ENCODE results near the gene TNS2. TPM values are rescaled to one million over a fixed set of nuclear protein-coding genes. Genes with fewer than 3 reads are reported as not detected.
A peak's percentile ranks its signal among the peaks of the same experiment; 100 is the strongest.
"Not testable (repeated sequence)": the region's sequence is repeated elsewhere in the genome, so short reads cannot be mapped to it uniquely, and the experiment has no call there.

TNS2 gene
- total and polyA plus RNA-seq, 2 donors (not counting 1 experiment from before 2014, with no cell fraction given): 0.60 to 1.3 TPM

- H2AFZ ChIP-seq (ENCODE audit: insufficient read depth, low read depth, low read length, poor library complexity, severe bottlenecking); H3K27ac ChIP-seq (ENCODE audit: low read length in 2 of 2); H3K9me3 Mint-ChIP-seq (ENCODE audit: insufficient read depth); H3K9ac ChIP-seq (ENCODE audit: low read length); ATAC-seq (ENCODE audit: low read depth); H3K27me3 ChIP-seq (replicated peaks in 1 of 4; ENCODE audit: control extremely low read depth in 1 of 4, control insufficient read depth in 3 of 4, insufficient read depth in 4 of 4, low read length in 3 of 4); POLR2A ChIA-PET; H3K9me3 ChIP-seq (ENCODE audit: control extremely low read depth in 1 of 3, control insufficient read depth in 2 of 3, insufficient read depth in 1 of 3, low read length in 2 of 3); H3K4me3 ChIP-seq (ENCODE audit: control extremely low read depth in 1 of 5, extremely low read depth in 1 of 5, insufficient read depth in 1 of 5, low read depth in 2 of 5, low read length in 4 of 5); H3K27me3 Mint-ChIP-seq; DNase-seq: not testable (repeated sequence)
- intact Hi-C loops (cut with micrococcal nuclease): loop anchor here (5.0 to 10.0 kb wide), 4 partner anchors 669 to 1791 kb away; partner anchors contain the start of genes ACVR1B, ATP5MC2, CISTR and POU6F1
- Histone ChIP-seq H3K79me2 (ENCODE audit: control insufficient read depth, insufficient read depth, low read length) (peaks cover 79% of the 10 kb centered on the region), H3K4me1 (ENCODE audit: control insufficient read depth in 2 of 2, insufficient read depth in 2 of 2, low read length in 2 of 2) (peaks cover 38 to 48% of the 10 kb centered on the region in 2 donors), H3K4me2 (replicated peaks; ENCODE audit: low read depth, low read length, poor library complexity, severe bottlenecking) (peak overlapping the region; percentile 77), H3K36me3 (replicated peaks in 1 of 2; ENCODE audit: control extremely low read depth in 1 of 2, control insufficient read depth in 1 of 2, extremely low read depth in 1 of 2, insufficient read depth in 2 of 2, low read length in 1 of 2) (peaks cover 0 to 26% of the 10 kb centered on the region in 2 experiments), H4K20me1 (ENCODE audit: control insufficient read depth, insufficient read depth, low read length, poor library complexity, severe bottlenecking) (peaks cover 73% of the 10 kb centered on the region)
- CTCF ChIA-PET: interaction anchor here (1.5 kb wide), 1 partner anchor 38 kb away, joined by 3 read pairs; no protein-coding TSS in a partner anchor
- H3K4me3 Mint-ChIP-seq: peak overlapping the region; percentile 66
- H3K27ac Mint-ChIP-seq: peak overlapping the region; percentile 20
- peaks cover 58% of the 10 kb centered on the region for H3K4me1 Mint-ChIP-seq
- WGBS (ENCODE audit: insufficient coverage): 89% methylated on average over 10 of the region's 15 CpGs
Observed at GRCh38 chr12:53008760-53009159, 41.1 kb upstream of the TNS2 start.

GRCh38 chr12:53010955-53011354 lies 38.9 kb upstream of the TNS2 start:
- ChIA-PET CTCF (no interaction called here), POLR2A (no interaction called here)
- DNase-seq (no peak), ATAC-seq (ENCODE audit: low read depth) (no peak)
- H3K4me1 ChIP-seq (ENCODE audit: control insufficient read depth in 2 of 2, insufficient read depth in 2 of 2, low read length in 2 of 2): peaks cover 31 to 40% of the 10 kb centered on the region in 2 donors
- H3K79me2 ChIP-seq (ENCODE audit: control insufficient read depth, insufficient read depth, low read length): peaks cover 97% of the 10 kb centered on the region
- H3K9me3 ChIP-seq (ENCODE audit: control extremely low read depth in 1 of 3, control insufficient read depth in 2 of 3, insufficient read depth in 1 of 3, low read length in 2 of 3): no peaks in the 10 kb centered on the region
- no peaks in the 10 kb centered on the region for H3K27me3 ChIP-seq (replicated peaks in 1 of 4; ENCODE audit: control extremely low read depth in 1 of 4, control insufficient read depth in 3 of 4, insufficient read depth in 4 of 4, low read length in 3 of 4)
- peaks cover 0 to 35% of the 10 kb centered on the region in 2 experiments for H3K36me3 ChIP-seq (replicated peaks in 1 of 2; ENCODE audit: control extremely low read depth in 1 of 2, control insufficient read depth in 1 of 2, extremely low read depth in 1 of 2, insufficient read depth in 2 of 2, low read length in 1 of 2)
- no peak overlapping the region for H3K9ac ChIP-seq (ENCODE audit: low read length)
- Mint-ChIP-seq H3K4me3 (no peak overlapping the region), H3K27ac (no peak overlapping the region), H3K9me3 (ENCODE audit: insufficient read depth) (no peaks in the 10 kb centered on the region), H3K4me1 (peaks cover 62% of the 10 kb centered on the region), H3K27me3 (no peaks in the 10 kb centered on the region)
- no peak overlapping the region for H3K4me2 ChIP-seq (replicated peaks; ENCODE audit: low read depth, low read length, poor library complexity, severe bottlenecking)
- no peak overlapping the region for H3K27ac ChIP-seq (ENCODE audit: low read length in 2 of 2)
- intact Hi-C loops (cut with micrococcal nuclease): no loop called here
- H2AFZ ChIP-seq (ENCODE audit: insufficient read depth, low read depth, low read length, poor library complexity, severe bottlenecking): no peak overlapping the region
- no peak for TF ChIP-seq EZH2 (IDR thresholded peaks at IDR 0.05; ENCODE audit: borderline replicate concordance, insufficient read depth, low read depth, low read length, poor library complexity, severe bottlenecking)
- no peak for TF ChIP-seq CTCF (IDR thresholded peaks at IDR 0.05)
- WGBS (ENCODE audit: insufficient coverage): no CpG with 5 or more reads among the region's 2 CpGs
- peaks cover 95% of the 10 kb centered on the region for H4K20me1 ChIP-seq (ENCODE audit: control insufficient read depth, insufficient read depth, low read length, poor library complexity, severe bottlenecking)
- no peak overlapping the region for H3K4me3 ChIP-seq (ENCODE audit: control extremely low read depth in 1 of 5, extremely low read depth in 1 of 5, insufficient read depth in 1 of 5, low read depth in 2 of 5, low read length in 4 of 5)
